Stimulated activated CD8-positive, alpha-beta memory T cell treated with anti-CD3 and anti-CD28 coated beads, Interleukin-4, amount 100 ng/mL, for 1 hour (primary cell): Measurements from ENCODE around the gene SH2D4B.

Experiments
- DNase-seq, 2 donors: peaks; one replicate each; pipeline ENCODE4 v3.0.0-alpha.2; 2020; ENCODE audit warnings: low read depth in 2 of 2, low spot score in 1 of 2

Gene SH2D4B

DNA sequence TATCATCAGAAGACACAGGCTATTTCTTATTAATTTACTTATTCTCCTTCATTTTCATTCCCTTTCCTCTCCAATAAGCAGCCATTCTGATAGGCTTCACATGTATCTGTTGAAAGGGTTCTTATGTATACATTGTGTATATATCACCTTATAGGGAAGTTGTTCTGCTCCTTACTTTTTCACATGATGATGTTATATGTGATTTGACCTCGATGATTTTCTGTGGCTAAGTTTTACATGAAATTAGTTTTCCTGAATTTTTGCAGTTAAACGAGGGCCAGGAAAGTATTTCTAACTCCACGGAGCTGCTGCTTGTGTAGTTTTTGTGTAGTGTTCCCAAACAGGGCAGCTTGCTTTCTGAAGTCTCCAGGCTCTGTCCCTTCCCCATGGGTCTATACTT lies 84.5 kb downstream of the SH2D4B start:
- no peak for DNase-seq

DNA sequence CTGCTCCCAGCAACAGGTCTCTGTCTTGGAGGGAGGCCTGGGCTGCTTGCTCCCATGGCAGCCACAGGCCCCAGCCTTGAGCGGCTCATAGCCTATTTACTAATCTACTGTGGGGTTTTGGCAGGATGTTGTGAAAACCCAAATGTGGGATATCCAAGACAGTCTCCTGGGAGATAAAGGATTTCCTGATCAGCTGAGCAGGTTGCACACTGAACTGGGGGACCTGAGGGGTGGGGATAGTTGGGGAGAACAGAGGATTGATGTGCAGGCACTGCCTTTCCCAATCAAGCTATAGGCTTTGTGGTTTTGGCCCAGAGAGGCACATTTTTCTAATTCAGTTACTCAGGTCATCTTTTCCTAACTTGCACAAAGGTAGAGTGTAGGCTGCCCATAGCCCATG lies 92.6 kb downstream of the SH2D4B start:
- no peak for DNase-seq

DNA sequence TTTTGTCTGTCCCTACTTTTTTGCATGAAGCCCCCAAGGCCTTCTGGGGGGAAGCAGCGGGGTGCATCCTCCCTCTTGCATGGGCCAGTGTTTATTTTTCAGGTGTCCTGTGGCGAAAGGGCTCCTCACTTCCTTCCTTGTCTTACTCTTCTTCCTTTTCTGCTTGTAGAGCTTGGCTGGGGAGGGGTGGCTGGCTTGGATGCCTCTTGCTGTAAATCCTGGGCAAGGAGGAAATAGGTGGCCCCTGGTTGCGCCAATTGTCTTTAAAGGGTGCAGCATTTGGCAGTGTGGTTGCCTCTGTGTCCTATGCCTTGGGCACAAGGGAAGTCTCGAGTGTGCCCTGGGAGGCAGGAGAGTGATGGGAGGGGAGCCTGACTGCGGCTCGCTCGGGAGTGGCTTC lies 95.0 kb downstream of the SH2D4B start:
- no peak for DNase-seq

DNA sequence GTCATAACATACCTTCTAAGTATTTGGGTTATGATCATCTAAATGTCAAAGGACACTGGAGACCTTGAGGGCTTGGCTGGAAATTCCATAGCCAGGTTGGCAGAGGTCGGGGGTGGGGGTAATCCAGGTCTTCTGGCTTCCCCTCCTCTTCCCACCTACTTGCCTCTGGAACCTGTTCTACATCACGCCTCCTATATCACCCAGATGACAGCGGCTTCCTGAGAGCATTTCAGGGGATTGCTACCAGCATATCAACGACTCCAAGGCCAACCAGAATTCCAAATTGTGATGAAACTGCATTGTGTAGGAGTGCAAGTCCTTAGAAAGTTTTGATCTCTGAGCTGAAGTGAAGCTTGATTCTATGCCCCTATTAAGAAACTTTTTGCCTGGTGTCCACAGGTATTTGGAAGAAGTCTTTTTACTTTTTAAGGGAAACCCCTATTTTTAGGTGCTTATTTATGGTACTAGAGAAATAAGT lies 95.7 kb downstream of the SH2D4B start:
- DNase-seq = no peak

DNA sequence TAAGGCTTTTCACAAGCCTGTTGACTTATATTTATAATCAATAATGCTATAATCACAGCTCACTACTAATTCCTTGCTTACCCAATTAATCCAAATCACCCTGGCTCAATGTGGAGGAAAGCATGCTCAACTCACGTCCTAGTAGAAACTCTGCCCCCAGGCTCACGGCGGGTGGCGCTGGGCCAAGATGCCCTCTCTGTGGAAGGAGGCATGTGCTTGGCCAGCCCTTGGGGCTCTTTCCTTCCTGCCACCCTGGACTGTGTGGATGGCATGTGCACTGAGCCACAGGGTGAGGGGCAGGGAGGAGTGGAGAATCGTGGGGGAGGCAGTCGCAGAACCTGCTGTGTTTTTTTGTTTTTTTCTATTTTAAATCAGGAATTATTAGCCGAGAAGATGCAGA lies 96.2 kb downstream of the SH2D4B start:
- DNase-seq = no peak

DNA sequence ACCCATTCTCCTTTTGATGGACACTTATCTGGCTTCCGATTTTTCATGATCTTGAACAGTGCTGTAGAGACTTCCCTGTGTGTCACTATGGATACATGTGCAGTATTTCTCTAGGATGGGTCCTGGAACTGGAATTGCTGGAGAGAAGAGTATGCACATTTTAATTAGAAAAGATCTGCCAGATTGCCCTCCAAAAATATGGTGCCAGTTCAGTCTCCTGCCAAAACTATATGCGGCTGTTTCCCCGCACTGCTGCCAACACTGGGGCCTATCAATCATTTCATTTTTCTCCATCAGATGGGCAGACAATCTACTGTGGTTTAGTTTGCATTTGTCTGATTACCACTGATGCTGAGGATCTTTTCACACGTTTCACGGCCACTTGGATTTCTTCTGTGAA lies 105.0 kb downstream of the SH2D4B start:
- no peak for DNase-seq

DNA sequence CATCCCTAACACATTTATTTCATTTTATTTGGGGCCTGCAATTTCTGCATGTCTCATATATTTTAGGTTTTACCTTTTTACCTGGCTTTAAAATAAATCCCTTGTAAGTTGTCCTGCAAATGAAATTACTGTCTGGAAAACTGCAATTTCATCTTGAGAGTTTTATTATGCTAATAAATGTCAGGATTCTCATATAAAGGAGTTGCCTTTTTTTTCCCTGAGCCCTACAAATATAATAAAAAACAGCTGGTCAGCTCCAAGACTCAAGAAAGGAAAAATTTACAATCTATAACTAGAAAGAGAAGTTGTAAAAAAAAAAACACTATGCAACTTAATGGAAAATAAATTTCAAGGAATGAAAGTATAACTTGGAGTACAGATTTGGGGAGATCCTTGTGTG lies 108.7 kb downstream of the SH2D4B start:
- no peak for DNase-seq

DNA sequence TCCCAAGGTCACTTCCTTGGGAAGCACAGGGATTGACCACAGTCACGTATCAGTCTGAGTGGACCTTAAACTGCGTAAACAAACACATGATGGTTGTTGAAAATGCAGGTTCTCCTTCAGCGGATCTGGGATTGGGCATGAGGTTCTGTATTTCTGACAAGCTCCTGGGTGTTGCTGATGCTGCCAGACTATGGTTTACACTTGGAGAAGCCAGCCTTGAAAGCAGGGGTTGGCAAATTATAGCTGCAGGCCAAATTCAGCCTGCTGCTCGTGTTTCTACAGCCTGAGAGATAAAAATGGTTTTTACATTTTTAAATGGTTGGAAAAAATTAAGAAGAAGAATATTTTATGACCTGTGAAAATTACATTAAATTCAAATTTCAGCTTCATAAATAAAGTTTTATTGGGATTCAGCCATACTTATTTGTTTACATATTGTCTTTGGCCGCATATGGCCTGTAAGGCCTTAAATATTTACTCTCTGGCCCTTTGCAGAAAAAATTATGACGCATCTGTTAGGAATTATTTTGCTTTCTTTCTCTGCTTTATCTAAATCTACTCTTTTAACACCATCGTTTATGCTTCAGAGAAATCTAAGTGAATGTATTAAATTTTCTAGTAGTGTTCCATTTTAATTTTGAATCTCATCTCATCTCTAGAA lies 109.6 kb downstream of the SH2D4B start:
- no peak for DNase-seq

DNA sequence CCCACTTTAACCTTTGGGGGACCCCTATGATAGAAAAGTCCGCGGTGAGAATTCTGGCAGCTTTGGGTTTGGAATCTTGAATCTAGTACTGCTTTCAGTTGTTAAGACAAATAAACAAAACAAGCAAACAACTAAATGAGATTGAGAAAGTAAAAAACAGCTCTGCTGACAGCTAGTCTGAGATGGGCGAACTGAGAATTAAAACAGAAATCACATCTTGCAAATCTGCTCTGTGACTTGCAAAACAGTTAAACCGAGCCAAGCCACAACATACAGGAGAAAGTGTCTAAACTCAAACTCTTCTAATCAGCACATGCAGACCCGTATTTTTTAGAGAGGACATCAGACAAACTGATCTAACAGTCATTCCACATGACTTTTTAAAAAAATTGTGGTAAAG lies 110.4 kb downstream of the SH2D4B start:
- DNase-seq = no peak

DNA sequence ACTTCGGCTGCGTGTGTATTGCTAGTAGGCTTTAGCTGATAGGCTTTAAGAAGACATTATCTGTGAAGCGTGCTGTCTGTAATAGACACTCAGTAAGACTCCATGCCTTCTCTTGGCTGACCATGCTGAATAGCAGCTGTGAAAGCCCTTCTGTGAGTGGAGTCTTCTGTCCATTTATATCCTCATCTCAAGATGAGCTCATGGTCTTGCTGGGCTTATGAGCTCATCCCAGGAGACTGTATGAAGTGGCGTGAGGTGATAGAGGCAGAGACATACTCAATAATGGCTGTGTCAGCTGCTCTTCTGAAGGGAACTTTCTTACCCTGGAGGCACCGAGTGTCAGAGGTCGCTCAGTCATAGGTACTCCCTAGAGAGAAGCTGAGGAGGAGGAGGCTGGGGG lies 111.5 kb downstream of the SH2D4B start:
- DNase-seq = no peak

DNA sequence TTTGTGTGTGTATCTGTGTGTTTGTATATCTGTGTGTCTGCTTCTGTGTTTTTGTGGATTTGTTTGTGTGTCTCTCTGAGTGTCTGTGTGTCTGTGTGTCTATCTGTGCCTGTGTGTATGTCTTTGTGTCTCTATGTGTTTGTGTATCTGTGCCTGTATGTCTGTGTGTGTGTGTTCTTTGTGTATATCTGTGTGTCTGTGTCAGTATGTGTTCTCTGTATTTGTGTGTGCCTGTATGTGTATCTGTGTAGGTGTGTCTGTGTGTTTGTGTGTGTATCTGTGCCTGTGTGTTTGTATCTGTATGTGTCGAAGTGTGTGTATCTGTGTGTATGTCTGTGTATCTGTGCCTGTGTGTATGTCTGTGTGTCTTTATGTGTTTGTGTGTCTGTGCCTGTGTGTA lies 118.2 kb downstream of the SH2D4B start:
- DNase-seq = no peak

DNA sequence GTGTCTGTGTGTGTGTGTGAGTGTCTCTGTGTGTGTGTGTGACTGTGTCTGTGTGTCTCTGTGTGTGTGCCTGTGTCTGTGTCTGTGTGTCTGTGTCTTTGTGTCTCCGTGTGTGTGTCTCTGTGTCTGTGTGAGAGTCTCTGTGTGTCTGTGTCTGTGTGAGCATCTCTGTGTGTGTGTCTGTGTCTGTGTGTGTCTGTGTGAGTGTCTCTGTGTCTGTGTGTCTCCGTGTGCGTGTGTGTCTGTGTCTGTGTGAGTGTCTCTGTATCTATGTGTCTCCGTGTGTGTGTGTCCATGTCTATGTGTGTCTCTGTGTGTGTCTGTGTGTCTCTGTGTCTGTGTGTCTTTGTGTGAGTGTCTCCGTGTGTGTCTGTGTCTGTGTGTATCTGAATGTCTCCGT lies 120.4 kb downstream of the SH2D4B start:
- DNase-seq = no peak

DNA sequence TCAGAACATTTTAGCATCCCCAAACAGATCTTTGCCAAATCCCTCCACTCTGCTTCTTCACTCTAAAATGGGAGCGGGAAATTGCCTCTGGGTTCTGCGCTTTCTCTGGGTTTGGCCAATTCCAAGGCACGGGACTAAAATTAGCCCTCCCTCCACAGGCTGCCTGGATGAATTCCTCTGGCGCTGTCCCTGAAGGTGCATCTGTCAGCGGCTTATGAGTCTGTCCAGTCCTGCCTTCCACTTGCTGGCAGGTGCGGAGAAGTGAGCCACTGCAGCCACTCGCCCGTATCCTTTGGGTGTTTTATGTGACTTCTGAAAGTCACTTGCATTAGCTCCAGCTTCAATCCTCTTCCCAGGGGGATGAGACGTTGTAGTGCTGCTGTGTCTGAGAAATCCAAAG lies 121.6 kb downstream of the SH2D4B start:
- DNase-seq = no peak

DNA sequence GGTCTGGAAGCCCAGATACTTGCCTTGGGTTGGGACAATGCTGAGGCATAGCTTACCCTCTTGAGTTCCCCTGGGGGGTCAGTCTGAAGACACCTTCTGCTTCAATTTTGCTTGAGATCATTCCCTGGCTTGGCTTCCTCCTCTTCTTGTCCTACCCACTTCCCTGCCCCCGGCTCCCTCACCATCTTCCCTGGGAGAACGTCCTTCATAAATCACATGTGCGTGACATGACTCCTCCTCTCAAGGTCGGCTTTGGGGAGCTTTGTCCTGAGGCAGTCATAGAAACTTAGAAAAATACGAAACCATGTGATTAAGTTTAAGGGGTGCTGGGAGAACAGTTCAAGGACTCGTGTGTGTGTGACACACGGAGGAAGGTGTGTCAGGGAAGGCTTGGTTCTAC lies 122.6 kb downstream of the SH2D4B start:
- DNase-seq = no peak

DNA sequence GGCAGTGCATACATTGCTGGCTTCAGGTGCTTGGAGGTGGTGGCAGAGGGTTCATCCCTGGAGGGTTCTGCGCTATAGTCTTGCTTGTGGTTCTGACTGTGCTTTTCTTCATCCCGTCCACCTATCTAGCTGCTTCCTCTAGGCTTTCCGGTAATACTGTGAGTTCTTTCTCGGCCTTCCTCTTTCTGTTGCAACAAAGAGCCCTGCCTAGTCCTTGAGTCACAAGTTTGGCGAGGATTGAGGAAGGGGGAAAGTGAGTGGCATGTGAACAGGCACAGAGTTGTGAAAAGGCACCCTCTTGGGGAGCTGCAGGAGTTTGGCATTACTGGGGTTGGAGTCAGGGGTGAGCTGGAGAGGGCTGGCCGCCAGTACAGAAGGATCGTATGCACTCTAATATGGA lies 123.0 kb downstream of the SH2D4B start:
- DNase-seq = no peak

DNA sequence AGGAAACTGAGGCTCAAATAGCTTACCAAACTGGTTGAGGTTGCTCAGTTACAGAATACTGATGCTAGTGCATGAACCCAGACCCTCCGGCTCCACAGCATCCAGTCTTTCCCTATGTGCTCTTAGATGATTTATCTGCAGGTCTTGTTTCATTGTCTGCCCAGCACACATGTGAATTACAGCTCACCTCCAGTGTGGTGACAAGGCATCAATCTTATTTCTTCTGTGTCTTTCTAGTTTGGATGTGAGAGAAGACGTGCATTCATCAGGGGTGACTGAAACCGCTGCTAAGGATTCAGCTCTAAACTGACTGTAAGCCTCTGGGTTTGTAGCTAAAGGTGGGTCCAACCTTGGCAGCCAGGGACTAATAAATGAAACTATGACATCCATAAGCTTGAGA lies 123.8 kb downstream of the SH2D4B start:
- DNase-seq = no peak

DNA sequence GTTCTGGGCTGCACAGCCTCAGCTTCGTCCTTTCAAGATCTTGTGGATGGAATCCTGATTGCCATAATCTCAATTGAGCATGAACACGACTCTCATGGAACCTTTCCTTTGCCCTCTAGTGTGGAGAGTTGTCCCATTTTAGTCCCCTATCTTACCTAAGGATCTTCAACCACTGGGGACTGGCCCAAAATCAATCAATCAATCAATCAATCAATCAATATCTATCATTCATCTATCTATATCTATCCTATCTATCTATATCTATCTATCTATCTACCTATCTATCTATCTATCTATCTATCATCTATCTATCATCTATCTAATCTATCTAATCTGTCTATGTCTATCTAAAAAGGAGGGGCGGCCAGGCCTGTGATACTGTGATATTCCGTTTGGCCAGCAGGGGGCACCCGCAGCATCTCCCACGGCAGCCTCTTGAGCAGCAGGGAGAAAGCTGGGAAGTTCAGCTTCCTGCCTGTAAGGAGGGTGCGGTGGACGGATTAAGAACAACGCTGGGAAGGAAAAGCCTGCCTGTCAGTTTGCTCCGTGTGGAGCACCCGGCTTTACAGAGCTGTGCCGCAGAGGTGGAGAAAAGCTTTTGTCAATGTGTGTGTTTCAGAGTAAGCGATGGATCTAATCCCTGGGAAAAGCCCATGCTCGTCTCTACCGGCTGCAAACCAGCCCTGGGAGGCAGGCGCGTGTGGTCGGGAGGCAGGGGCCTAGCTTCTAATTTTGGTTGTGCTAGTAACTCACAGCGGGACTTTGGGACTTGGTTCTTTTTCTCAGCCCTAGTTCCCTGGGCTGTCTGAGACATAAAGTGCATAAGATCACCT lies 124.9 kb downstream of the SH2D4B start:
- DNase-seq = peak; percentile 39 to 40

DNA sequence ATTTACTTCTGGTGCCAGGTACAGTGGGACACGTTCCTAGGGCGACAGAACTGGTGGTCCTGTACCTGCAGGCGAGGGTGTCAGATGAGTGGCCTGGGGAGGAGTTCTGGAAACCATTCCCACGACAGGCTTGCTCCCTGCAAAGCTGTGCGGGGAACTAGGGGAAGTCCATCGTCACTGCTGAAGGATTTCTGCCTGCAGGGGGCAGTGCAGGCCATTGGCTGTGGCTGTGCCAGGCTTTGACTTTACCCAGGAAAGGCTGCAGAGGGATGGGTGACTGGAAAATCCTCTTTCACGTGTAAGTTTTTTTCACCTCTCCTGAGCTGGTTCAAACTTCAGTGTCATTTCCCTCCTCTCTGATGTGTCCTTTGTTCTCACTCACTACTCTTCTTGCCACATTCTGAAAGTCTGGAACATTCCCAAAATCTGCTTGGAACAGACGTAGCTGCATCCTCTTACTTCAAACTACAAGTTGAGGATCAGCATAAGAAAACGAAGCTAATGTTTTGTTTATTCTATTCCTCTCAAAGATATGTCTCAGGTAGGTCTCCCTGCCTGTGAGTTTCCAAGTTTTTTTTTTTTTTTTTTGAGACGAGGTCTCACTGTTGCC lies 126.5 kb downstream of the SH2D4B start:
- no peak for DNase-seq

DNA sequence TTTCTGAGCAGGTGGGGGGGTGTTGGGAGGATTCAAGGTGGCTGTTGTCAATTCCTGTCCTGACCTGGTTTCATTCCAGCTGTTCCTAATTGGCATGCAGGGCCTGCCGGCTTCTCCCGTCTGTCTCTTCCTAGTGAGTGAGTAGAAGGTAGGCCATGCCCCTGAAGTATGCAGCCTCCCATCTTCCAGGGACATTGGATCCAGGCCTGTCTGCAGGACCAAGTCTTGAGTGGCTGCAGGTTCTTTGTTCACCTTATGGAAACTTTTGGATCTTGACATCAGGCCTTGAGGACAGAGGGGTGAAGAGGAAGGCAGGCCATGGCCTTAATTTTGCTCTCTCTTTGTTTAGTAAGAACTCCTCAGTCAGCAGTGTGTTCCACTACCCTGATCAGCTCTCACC lies 131.8 kb downstream of the SH2D4B start:
- no peak for DNase-seq

DNA sequence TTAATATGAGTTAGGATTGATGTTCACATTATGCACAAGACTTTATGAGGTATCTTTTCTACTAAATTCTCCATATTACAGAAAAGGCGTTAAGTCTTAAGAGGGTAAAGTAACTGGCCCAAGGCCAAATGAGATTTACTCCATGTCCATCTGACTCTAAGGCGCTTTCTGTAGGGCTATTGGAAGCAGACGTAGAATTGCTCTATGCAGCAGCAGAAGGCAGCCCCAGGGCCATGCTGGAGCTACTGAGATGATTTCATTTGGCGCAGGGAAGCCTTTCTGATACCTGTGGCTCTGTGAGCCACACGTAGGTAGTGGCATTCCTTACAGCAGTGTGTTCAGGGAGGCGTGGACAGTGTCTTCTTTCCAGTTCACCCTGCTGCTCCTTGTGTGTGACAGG lies 133.1 kb downstream of the SH2D4B start:
- DNase-seq = no peak

DNA sequence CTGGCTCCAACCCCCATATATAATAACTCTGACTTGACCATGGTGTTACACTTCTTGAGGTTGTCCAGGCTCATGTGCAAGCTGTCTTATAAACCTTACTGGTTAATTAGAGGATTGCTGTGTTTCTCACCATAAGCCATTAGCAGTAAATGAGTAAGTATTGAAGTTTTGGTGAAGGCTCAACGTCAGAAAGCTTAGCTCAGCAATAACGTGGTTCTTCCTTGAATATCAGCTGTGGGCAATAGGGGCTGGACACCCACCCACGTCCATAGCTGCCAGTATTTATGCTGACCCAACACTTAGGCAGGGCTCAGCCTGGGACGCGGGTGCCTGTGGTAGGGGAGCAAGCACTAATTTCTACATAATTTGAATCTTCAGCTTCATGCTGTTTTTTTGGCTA lies 134.1 kb downstream of the SH2D4B start:
- DNase-seq = no peak

DNA sequence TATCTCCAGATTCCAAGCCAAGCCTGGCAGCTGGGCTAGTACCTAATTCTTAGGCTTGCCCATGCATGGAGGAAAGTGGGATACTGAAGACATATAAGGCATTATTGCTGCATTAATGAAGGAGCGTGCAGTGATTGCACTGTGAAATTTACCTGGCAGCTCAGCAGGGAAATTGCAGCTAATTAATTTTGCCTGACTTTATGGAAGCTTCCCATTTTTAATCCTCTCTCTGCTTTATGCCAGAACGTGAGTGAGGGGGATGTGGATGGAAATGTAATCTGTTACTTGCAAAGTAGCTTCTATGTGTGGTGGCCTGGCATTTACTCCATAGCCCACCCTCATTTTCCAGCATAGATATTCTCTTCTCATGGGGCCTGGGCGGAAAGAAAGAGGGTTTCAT lies 134.9 kb downstream of the SH2D4B start:
- no peak for DNase-seq
